ENCODE results near the gene MAGIX. TPM values are rescaled to one million over a fixed set of nuclear protein-coding genes. Genes with fewer than 3 reads are reported as not detected.

Gene MAGIX
- total RNA-seq, 4 donors from 2014 or later, result 0.69 to 4.6 (median 3.1) TPM

- TF ChIP-seq POLR2A (IDR thresholded peaks at IDR 0.05), result no peak
- no peak for TF ChIP-seq POLR2AphosphoS5 (IDR thresholded peaks at IDR 0.05)
- no peak for TF ChIP-seq EP300 (IDR thresholded peaks at IDR 0.05)
- TF ChIP-seq CTCF (IDR thresholded peaks at IDR 0.05), result no peak
- no peak overlapping the region for H3K4me3 ChIP-seq
- peaks cover 0 to 26% (median 0%) of the 10 kb centered on the region in 3 donors for H3K4me1 ChIP-seq
- 100% methylated on average over 2 of the region's 2 CpGs; no CpG with 5 or more reads in 1 of the 2 donors for WGBS, 2 donors (ENCODE audit: low coverage in 1 of 2)
- H3K27ac ChIP-seq, result no peak overlapping the region
- no peak for ATAC-seq
- H3K9me3 ChIP-seq, result no peaks in the 10 kb centered on the region
- H3K27me3 ChIP-seq, result no peaks in the 10 kb centered on the region
- H3K36me3 ChIP-seq, result no peaks in the 10 kb centered on the region
These were observed 1.6 kb upstream of the MAGIX start for GRCh38 chrX:49160908-49161307.

- ATAC-seq, result no peak
- H3K4me1 ChIP-seq, result peaks cover 0 to 25% (median 0%) of the 10 kb centered on the region in 3 donors
- no peaks in the 10 kb centered on the region for H3K36me3 ChIP-seq
- TF ChIP-seq EP300 (IDR thresholded peaks at IDR 0.05), result no peak
- no peak for TF ChIP-seq POLR2AphosphoS5 (IDR thresholded peaks at IDR 0.05)
- TF ChIP-seq POLR2A (IDR thresholded peaks at IDR 0.05), result no peak
- no peak for TF ChIP-seq CTCF (IDR thresholded peaks at IDR 0.05)
- no peaks in the 10 kb centered on the region for H3K27me3 ChIP-seq
- 86 to 89% methylated on average over 1 to 4 of the region's 5 CpGs for WGBS, 2 donors (ENCODE audit: low coverage in 1 of 2)
- H3K9me3 ChIP-seq, result no peaks in the 10 kb centered on the region
- H3K4me3 ChIP-seq, result no peak overlapping the region
- no peak overlapping the region for H3K27ac ChIP-seq
These were observed 926 bp upstream of the MAGIX start for GRCh38 chrX:49161632-49162031.

- ATAC-seq, result peak; percentile 80
- Histone ChIP-seq H3K27me3 (no peaks in the 10 kb centered on the region), H3K4me1 (peaks cover 0 to 34% (median 0%) of the 10 kb centered on the region in 3 donors), H3K27ac (peak overlapping the region; percentile 89 to 96 (median 93)), H3K36me3 (no peaks in the 10 kb centered on the region), H3K4me3 (peak overlapping the region; percentile 8 to 48), H3K9me3 (no peaks in the 10 kb centered on the region)
- 20 to 30% methylated on average over 2 to 11 of the region's 69 CpGs for WGBS, 2 donors (ENCODE audit: low coverage in 1 of 2)
- TF ChIP-seq POLR2A (IDR thresholded peaks at IDR 0.05) (peak; percentile 56 to 69), POLR2AphosphoS5 (IDR thresholded peaks at IDR 0.05) (peak; percentile 12), CTCF (IDR thresholded peaks at IDR 0.05) (peak; percentile 57 to 92 (median 88)), EP300 (IDR thresholded peaks at IDR 0.05) (no peak)
These were observed 1.2 kb downstream of the MAGIX start for GRCh38 chrX:49163555-49164419.

- no peaks in the 10 kb centered on the region for H3K36me3 ChIP-seq
These were observed 2.2 kb downstream of the MAGIX start for GRCh38 chrX:49164589-49165360.

More at GRCh38 chrX:49164589-49165360, 2.2 kb downstream of the MAGIX start:
- H3K27ac ChIP-seq, result peak overlapping the region; percentile 89 to 96 (median 92)
- no peaks in the 10 kb centered on the region for H3K27me3 ChIP-seq
- TF ChIP-seq POLR2AphosphoS5 (IDR thresholded peaks at IDR 0.05) (no peak), POLR2A (IDR thresholded peaks at IDR 0.05) (no peak), CTCF (IDR thresholded peaks at IDR 0.05) (no peak), EP300 (IDR thresholded peaks at IDR 0.05) (no peak)
- H3K4me1 ChIP-seq, result peaks cover 0 to 34% (median 0%) of the 10 kb centered on the region in 3 donors
- ATAC-seq, result no peak
- H3K9me3 ChIP-seq, result no peaks in the 10 kb centered on the region
- H3K4me3 ChIP-seq, result no peak overlapping the region
- 78% methylated on average over 3 of the region's 31 CpGs; no CpG with 5 or more reads in 1 of the 2 donors for WGBS, 2 donors (ENCODE audit: low coverage in 1 of 2)

Measured in gastroesophageal sphincter (tissue), 4 donors.